K562 (cell line): ENCODE data around the gene SCIN. TPM values are rescaled to one million over a fixed set of nuclear protein-coding genes. Genes with fewer than 3 reads are reported as not detected.

ENCODE experiments used
- BRD9 ChIP-seq: fragments of 450-650 bp; IDR thresholded peaks from 2 replicates; pipeline ENCODE4 v1.6.1; 2018; ENCODE audit warnings: low read depth; ENCODE audit not compliant: partially characterized antibody
- BRF1 ChIP-seq: IDR thresholded peaks from 3 replicates; pipeline ENCODE4 v1.6.1; 2011; ENCODE audit warnings: borderline replicate concordance, mild to moderate bottlenecking; ENCODE audit not compliant: insufficient read length; ENCODE audit errors: extremely low read depth
- C11orf30 ChIP-seq: fragments of 450-650 bp; IDR thresholded peaks from 2 replicates; pipeline ENCODE4 v1.6.1; 2016; ENCODE audit warnings: low read depth, mild to moderate bottlenecking
- CBX1 ChIP-seq: sonication (generic); IDR thresholded peaks from 2 replicates; pipeline ENCODE4 v1.6.1; 2016; ENCODE audit warnings: antibody characterized with exemption, low read depth, mild to moderate bottlenecking
- CTBP1 ChIP-seq: fragments of 450-650 bp; IDR thresholded peaks from 2 replicates; pipeline ENCODE4 v1.6.1; 2016; ENCODE audit warnings: borderline replicate concordance
- KLF13 ChIP-seq: fragments of 450-650 bp; IDR thresholded peaks from 2 replicates; pipeline ENCODE4 v1.6.1; 2016; ENCODE audit warnings: missing genetic modification characterization, low read depth, mild to moderate bottlenecking, missing compliant biosample characterization, moderate library complexity, borderline replicate concordance
- MEF2D ChIP-seq: conservative IDR thresholded peaks from 2 replicates; pipeline ENCODE4 v1.6.1; 2016; ENCODE audit warnings: low read depth, missing genetic modification characterization, missing compliant biosample characterization
- NR2C2 ChIP-seq, 2 experiments: fragments of 200-800 bp in 1 of 2; sonication (Bioruptor generic) in 1 of 2; sonication (generic) in 1 of 2; formaldehyde crosslinking in 1 of 2; IDR thresholded peaks; 2 replicates each; pipeline versions ENCODE4 v1.6.1 to v1.8.0; 2016 to 2022; ENCODE audit warnings: mild to moderate bottlenecking in 1 of 2, missing compliant biosample characterization in 1 of 2, missing genetic modification characterization in 1 of 2, missing genetic modification reagents in 1 of 2
- OTX1 ChIP-seq: fragments of 450-650 bp; formaldehyde crosslinking; IDR thresholded peaks from 2 replicates; pipeline ENCODE4 v1.4.0; 2022; ENCODE audit warnings: mild to moderate bottlenecking
- PTBP1 ChIP-seq: fragments of 200-400 bp; formaldehyde crosslinking; IDR thresholded peaks from 2 replicates; pipeline ENCODE4 v1.6.1; 2017; ENCODE audit warnings: low read depth, low read length
- PTRF ChIP-seq: fragments of 450-650 bp; IDR thresholded peaks from 2 replicates; pipeline ENCODE4 v1.6.1; 2016; ENCODE audit warnings: mild to moderate bottlenecking, missing genetic modification characterization, missing compliant biosample characterization
- RBM14 ChIP-seq: fragments of 200-400 bp; formaldehyde crosslinking; IDR thresholded peaks from 2 replicates; pipeline ENCODE4 v1.6.1; 2018; ENCODE audit warnings: low read depth, mild to moderate bottlenecking, low read length, moderate library complexity, borderline replicate concordance; ENCODE audit not compliant: insufficient read depth
- RBM15 ChIP-seq: fragments of 200-400 bp; formaldehyde crosslinking; IDR thresholded peaks from 2 replicates; pipeline ENCODE4 v1.6.1; 2018; ENCODE audit warnings: mild to moderate bottlenecking, low read length, moderate library complexity; ENCODE audit not compliant: insufficient read depth
- RFX7 ChIP-seq: fragments of 250-450 bp; sonication (Bioruptor Pico); IDR thresholded peaks from 2 replicates; pipeline ENCODE4 v1.5.1; 2021; ENCODE audit warnings: mild to moderate bottlenecking
- SIRT6 ChIP-seq: IDR thresholded peaks from one replicate; pipeline ENCODE4 v1.6.1; 2012; ENCODE audit warnings: low read depth, mild to moderate bottlenecking, control low read depth, inconsistent platforms, low read length, moderate library complexity
- XRCC5 ChIP-seq: fragments of 200-400 bp; formaldehyde crosslinking; IDR thresholded peaks from 2 replicates; pipeline ENCODE4 v1.6.1; 2017; ENCODE audit warnings: low read depth, mild to moderate bottlenecking, low read length
- ZC3H11A ChIP-seq: IDR thresholded peaks from 2 replicates; pipeline ENCODE4 v1.6.1; 2012; ENCODE audit warnings: low read depth, low read length, improper control_type of control experiment
- ZNF174 ChIP-seq: fragments of 250-450 bp; sonication (Bioruptor Pico); IDR thresholded peaks from 2 replicates; pipeline ENCODE4 v1.4.0; 2020; ENCODE audit warnings: mild to moderate bottlenecking
- ZNF561 ChIP-seq: fragments of 450-650 bp; formaldehyde crosslinking; conservative IDR thresholded peaks from 2 replicates; pipeline ENCODE4 v1.4.0; 2020; ENCODE audit warnings: mild to moderate bottlenecking, moderate library complexity
- ZNF592 ChIP-seq: fragments of 450-650 bp; IDR thresholded peaks from 2 replicates; pipeline ENCODE4 v1.6.1; 2017; ENCODE audit warnings: antibody characterized with exemption, mild to moderate bottlenecking
- polyA plus RNA-seq, 8 experiments: library from polyadenylated mRNA; depleted of rRNA in 4 of 8; stranded (reverse) in 5 of 8; unstranded in 3 of 8; fragments of >200 nt; fragmentation: Nextera tagmentation in 2 of 8; fragmentation: Illumina TruSeq in 1 of 8; extraction: Ambion mirVana in 2 of 8; extraction: Trizol in 1 of 8; gene quantifications; 2 replicates each; pipeline versions ENCODE4 v1.2.1 to v1.2.3, GENCODE V29; 2011 to 2014; ENCODE audit warnings: inconsistent platforms in 1 of 8, missing spikeins in 1 of 8
- total RNA-seq, 7 experiments: library from RNA; depleted of rRNA in 6 of 7; stranded (reverse); fragments of >200 nt in 6 of 7; fragmentation: Illumina TruSeq in 2 of 7; extraction: Trizol in 2 of 7; gene quantifications; 2 replicates each; pipeline versions ENCODE4 v1.2.1 to v1.2.3, GENCODE V29; 2011 to 2021; ENCODE audit warnings: low replicate concordance in 1 of 7
- TF ChIP-seq, protein P1 (sequence below): sonication (generic); formaldehyde crosslinking; IDR thresholded peaks from 2 replicates; pipeline ENCODE4 v1.8.0; 2022; ENCODE audit warnings: missing genetic modification reagents, mild to moderate bottlenecking, borderline replicate concordance
- TF ChIP-seq, protein P2 (sequence below): fragments of 450-650 bp; IDR thresholded peaks from 2 replicates; pipeline ENCODE4 v1.6.1; 2014; ENCODE audit warnings: low read depth, mild to moderate bottlenecking, moderate library complexity, borderline replicate concordance
- TF ChIP-seq, protein P3 (sequence below): fragments of 250-450 bp; sonication (Bioruptor Pico); IDR thresholded peaks from 2 replicates; pipeline ENCODE4 v1.8.0; 2021; ENCODE audit warnings: moderate library complexity, mild to moderate bottlenecking, inconsistent platforms

Gene SCIN
- total and polyA plus RNA-seq, 9 of the 15 experiments (the other 6 are each of a cell fraction or from before 2014, with no cell fraction given) = 0.67 to 18.2 (median 10.6) TPM

DNA sequence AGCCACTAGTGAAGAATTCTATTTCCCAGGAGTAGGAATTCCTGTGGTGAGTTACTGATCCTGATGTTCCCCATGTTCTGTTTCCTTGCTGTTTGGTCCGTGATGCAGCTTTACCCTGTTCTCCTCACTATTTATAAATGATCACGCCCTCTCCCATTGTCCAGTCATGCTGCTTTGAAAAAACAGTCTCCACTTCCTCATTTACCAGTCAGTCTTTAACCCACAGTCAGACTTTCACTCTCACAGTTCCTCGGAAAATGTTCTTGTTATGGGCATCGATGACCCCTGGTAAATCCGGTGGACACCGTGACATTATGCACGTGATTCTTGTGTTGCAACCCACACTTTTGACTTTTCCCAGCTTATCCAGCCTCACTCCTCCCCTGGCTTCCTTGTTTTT lies 14.4 kb downstream of the SCIN start (continued):
- no peak for TF ChIP-seq OTX1 (CRISPR knock-in tag)
- TF ChIP-seq RFX7 = no peak
- 0 out of 2 replicates have a peak, but pooled peaks have one; percentile 28 for TF ChIP-seq CTBP1
- no peak for TF ChIP-seq ZNF561 (CRISPR knock-in tag)
- peak; percentile 34; the same call in 1 of the 2 replicates for TF ChIP-seq ZNF592
- TF ChIP-seq XRCC5 = no peak
- no peak for TF ChIP-seq NR2C2 (CRISPR knock-in tag; IDR thresholded peaks at IDR 0.05)
- TF ChIP-seq NR2C2 (tag; IDR thresholded peaks at IDR 0.05) = 0 out of 2 replicates have a peak, but pooled peaks have one; percentile 62
- TF ChIP-seq, protein P1, sequence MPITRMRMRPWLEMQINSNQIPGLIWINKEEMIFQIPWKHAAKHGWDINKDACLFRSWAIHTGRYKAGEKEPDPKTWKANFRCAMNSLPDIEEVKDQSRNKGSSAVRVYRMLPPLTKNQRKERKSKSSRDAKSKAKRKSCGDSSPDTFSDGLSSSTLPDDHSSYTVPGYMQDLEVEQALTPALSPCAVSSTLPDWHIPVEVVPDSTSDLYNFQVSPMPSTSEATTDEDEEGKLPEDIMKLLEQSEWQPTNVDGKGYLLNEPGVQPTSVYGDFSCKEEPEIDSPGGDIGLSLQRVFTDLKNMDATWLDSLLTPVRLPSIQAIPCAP = no peak
- no peak for TF ChIP-seq KLF13 (tag)
- peak; percentile 14; the same call in 1 of the 2 replicates for TF ChIP-seq C11orf30
- TF ChIP-seq, protein P2, sequence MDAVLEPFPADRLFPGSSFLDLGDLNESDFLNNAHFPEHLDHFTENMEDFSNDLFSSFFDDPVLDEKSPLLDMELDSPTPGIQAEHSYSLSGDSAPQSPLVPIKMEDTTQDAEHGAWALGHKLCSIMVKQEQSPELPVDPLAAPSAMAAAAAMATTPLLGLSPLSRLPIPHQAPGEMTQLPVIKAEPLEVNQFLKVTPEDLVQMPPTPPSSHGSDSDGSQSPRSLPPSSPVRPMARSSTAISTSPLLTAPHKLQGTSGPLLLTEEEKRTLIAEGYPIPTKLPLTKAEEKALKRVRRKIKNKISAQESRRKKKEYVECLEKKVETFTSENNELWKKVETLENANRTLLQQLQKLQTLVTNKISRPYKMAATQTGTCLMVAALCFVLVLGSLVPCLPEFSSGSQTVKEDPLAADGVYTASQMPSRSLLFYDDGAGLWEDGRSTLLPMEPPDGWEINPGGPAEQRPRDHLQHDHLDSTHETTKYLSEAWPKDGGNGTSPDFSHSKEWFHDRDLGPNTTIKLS = no peak
- no peak for TF ChIP-seq CBX1
- TF ChIP-seq BRF1 = no peak
- peak; percentile 49; the same call in 1 of the 2 replicates for TF ChIP-seq MEF2D (tag)
- TF ChIP-seq BRD9 = no peak
- TF ChIP-seq RBM14 = no peak
- TF ChIP-seq PTBP1 = no peak
- no peak for TF ChIP-seq SIRT6
- TF ChIP-seq, protein P3, sequence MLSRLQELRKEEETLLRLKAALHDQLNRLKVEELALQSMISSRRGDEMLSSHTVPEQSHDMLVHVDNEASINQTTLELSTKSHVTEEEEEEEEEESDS = no peak
- TF ChIP-seq PTRF = no peak
- TF ChIP-seq ZC3H11A = no peak
- TF ChIP-seq ZNF174 (CRISPR knock-in tag) = no peak
- no peak for TF ChIP-seq RBM15
